B cell (primary cell): ENCODE results near the gene ALDH9A1.

ENCODE experiments used
- CTCF ChIP-seq: fragments of 200-600 bp; IDR thresholded peaks from one replicate; pipeline ENCODE4 v1.8.0; 2022; ENCODE audit warnings: antibody characterized with exemption, mild to moderate bottlenecking
- EZH2 ChIP-seq: IDR thresholded peaks from 2 replicates; pipeline ENCODE4 v1.6.1; 2012; ENCODE audit warnings: borderline replicate concordance, low read depth, mild to moderate bottlenecking, moderate library complexity, low read length; ENCODE audit not compliant: insufficient read depth, poor library complexity, severe bottlenecking

GRCh38 chr1:165703648-165704047 is 5.3 kb upstream of the ALDH9A1 start:
- TF ChIP-seq CTCF (no peak), EZH2 (no peak)
